Fibroblast of the aortic adventitia (primary cell): ENCODE measurements around the gene MARCHF3. TPM values are rescaled to one million over a fixed set of nuclear protein-coding genes. Genes with fewer than 3 reads are reported as not detected.

ENCODE experiments used
- DNase-seq: peaks from one replicate; pipeline ENCODE4 v3.0.0-alpha.2; 2010; ENCODE audit warnings: low read depth
- H3K4me3 ChIP-seq: 2 replicates; pipeline ENCODE4 v1.5.1; 2011; ENCODE audit warnings: low read depth, mild to moderate bottlenecking, control low read depth, low read length, moderate library complexity
- CTCF ChIP-seq: IDR thresholded peaks from 2 replicates; pipeline ENCODE4 v1.5.1; 2011; ENCODE audit warnings: mild to moderate bottlenecking, low read length, control low read depth, inconsistent platforms; ENCODE audit not compliant: insufficient read depth
- total RNA-seq: library from RNA; depleted of rRNA; stranded (reverse); fragments of >200 nt; gene quantifications from 2 replicates; pipeline ENCODE4 v1.2.3, GENCODE V29; 2012; ENCODE audit warnings: low replicate concordance

MARCHF3 gene
- total RNA-seq, 1 donor: 16.9 TPM

DNA sequence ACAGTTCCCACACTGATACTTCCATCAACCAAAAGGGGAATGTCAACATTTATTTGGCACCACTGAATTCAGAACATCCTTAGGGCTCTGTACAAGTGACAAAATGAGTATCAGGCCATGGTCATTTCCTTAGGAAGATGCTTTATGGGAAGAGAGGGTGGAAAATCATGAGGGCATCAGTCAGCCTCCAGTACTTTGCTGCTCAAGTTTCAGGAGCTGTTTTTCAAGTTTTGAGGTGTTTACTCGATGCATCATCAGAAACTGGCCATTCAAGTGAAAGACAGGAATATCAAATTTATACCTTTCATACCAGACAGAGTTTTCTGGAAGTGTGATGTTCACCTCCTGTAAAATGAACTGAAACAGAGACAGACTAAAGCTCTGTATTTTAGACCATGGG is 21.2 kb upstream of the MARCHF3 start:
- no peak overlapping the region for H3K4me3 ChIP-seq
- TF ChIP-seq CTCF: no peak
- no peak for DNase-seq

DNA sequence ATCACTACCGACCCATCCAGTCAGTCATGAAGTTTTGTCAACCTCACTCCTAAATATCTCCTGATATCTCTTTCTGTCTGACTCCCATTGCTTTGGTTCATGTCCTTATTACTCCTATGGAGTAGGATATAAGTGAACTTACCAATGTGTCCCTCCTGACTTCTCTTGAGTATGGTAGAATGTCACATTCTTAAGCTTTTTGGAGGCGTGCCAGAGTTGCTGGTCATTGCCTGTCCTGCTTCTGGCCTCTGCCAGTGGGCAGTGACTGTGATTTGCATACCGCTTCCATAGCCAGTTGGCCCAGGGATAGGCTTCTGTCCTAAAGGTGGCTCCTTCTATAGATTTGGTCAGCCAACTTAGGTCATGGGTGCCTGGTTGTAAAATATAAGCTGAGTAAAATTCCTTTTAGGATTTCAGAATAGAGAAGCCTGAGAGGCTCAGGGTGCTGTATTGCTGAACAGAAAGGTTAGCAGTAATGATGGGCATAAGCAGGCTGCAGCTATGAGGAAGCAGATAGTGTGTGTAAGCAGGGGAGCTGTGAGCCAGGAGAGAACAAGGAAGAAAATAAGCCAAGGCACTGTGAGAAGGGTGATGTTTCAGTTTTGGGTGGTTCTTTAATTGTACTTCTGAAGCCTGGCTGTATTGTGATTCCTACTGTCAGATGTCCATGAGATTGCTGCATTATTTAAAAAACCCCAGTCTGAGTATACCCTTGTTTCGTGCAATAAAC is 16.1 kb upstream of the MARCHF3 start:
- DNase-seq: no peak
- no peak for TF ChIP-seq CTCF
- H3K4me3 ChIP-seq: no peak overlapping the region

GRCh38 chr5:127042593-127042992 is 12.2 kb upstream of the MARCHF3 start:
- DNase-seq: peak; percentile 58
- H3K4me3 ChIP-seq: no peak overlapping the region
- peak; percentile 44 for TF ChIP-seq CTCF

DNA sequence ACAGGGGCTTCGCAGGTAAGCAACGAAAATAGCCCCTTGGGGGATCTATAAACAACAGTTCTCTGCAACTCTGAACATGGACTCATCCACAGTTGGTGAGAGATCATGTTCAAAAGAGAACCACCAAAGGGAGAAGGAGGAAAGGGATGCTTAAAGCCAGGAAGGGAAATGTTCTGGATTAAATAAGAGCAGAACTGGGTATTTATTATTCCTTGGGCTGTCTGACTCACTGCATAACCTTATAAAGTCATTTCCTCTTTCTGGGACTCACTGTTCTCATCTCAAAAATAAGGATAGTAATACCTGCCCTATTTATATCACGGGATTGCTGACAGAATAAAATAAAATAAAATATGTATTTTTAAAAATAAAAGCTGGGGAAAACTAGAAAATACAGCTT is 11.2 kb upstream of the MARCHF3 start:
- no peak overlapping the region for H3K4me3 ChIP-seq
- peak; percentile 37 for DNase-seq
- no peak for TF ChIP-seq CTCF

DNA sequence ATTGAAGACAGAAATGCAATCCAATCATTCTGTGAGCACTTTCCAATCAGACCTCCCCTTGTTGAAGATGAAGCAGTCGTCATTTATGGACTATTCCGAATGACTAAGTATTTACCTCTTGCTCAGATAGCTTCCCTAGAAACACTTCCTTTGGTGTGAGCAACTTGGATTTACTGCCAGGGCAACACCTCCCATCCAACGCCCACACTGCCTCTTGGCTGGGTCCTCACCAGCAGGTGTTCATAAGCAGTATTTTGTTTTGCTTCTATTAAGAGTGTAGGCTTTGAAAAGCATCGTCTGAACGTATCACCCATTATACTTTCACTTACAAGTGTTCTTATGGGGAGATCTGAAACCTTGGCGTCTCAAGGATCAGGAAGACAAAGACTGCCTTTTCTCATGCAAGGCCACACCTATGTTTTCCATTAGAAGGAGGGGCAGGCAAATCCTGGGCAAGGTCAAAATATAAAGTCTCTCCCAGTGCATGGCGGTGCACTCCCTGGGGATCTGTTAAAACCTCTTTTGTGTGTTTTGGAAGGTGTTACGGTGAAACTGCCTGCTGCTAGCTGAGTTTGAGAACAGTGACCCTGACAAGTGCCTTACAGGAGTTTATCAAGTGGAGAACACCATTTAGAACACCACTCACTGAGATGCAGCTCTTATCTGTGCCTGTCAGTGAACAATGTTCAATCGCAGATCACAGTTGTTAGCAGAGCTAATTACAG is 10.6 kb upstream of the MARCHF3 start:
- DNase-seq: no peak
- no peak overlapping the region for H3K4me3 ChIP-seq
- no peak for TF ChIP-seq CTCF

- no peak overlapping the region for H3K4me3 ChIP-seq
- TF ChIP-seq CTCF: no peak
- no peak for DNase-seq
These were observed 8.2 kb upstream of the MARCHF3 start for GRCh38 chr5:127038550-127038949.
